Stimulated activated memory B cell treated with anti-CD40 and anti-IgM and Interleukin-4, amounts not matched to agents 10 μg/mL and 1 μg/mL and 100 μg/mL, for 72 hours (primary cell): ENCODE data around the gene MMP28.

Source experiments
- ATAC-seq: fragments of 150-1000 bp; cut with Tn5 transposase; 2 replicates; pipeline ENCODE4 v1.10.0; 2021
- H3K27ac Mint-ChIP-seq: one replicate; pipeline ENCODE4 v1.8.0; 2022; ENCODE audit warnings: mild to moderate bottlenecking, mixed read lengths
- H3K27me3 Mint-ChIP-seq: one replicate; pipeline ENCODE4 v1.8.0; 2022; ENCODE audit warnings: mixed read lengths
- H3K36me3 Mint-ChIP-seq: one replicate; pipeline ENCODE4 v1.8.0; 2022; ENCODE audit warnings: mixed read lengths
- H3K4me1 Mint-ChIP-seq: one replicate; pipeline ENCODE4 v1.8.0; 2022; ENCODE audit warnings: mixed read lengths
- H3K4me3 Mint-ChIP-seq: one replicate; pipeline ENCODE4 v1.8.0; 2022; ENCODE audit warnings: mild to moderate bottlenecking, moderate library complexity, mixed read lengths
- H3K9me3 Mint-ChIP-seq: one replicate; pipeline ENCODE4 v1.8.0; 2022; ENCODE audit warnings: mixed read lengths

Gene MMP28, protein sequence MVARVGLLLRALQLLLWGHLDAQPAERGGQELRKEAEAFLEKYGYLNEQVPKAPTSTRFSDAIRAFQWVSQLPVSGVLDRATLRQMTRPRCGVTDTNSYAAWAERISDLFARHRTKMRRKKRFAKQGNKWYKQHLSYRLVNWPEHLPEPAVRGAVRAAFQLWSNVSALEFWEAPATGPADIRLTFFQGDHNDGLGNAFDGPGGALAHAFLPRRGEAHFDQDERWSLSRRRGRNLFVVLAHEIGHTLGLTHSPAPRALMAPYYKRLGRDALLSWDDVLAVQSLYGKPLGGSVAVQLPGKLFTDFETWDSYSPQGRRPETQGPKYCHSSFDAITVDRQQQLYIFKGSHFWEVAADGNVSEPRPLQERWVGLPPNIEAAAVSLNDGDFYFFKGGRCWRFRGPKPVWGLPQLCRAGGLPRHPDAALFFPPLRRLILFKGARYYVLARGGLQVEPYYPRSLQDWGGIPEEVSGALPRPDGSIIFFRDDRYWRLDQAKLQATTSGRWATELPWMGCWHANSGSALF

DNA sequence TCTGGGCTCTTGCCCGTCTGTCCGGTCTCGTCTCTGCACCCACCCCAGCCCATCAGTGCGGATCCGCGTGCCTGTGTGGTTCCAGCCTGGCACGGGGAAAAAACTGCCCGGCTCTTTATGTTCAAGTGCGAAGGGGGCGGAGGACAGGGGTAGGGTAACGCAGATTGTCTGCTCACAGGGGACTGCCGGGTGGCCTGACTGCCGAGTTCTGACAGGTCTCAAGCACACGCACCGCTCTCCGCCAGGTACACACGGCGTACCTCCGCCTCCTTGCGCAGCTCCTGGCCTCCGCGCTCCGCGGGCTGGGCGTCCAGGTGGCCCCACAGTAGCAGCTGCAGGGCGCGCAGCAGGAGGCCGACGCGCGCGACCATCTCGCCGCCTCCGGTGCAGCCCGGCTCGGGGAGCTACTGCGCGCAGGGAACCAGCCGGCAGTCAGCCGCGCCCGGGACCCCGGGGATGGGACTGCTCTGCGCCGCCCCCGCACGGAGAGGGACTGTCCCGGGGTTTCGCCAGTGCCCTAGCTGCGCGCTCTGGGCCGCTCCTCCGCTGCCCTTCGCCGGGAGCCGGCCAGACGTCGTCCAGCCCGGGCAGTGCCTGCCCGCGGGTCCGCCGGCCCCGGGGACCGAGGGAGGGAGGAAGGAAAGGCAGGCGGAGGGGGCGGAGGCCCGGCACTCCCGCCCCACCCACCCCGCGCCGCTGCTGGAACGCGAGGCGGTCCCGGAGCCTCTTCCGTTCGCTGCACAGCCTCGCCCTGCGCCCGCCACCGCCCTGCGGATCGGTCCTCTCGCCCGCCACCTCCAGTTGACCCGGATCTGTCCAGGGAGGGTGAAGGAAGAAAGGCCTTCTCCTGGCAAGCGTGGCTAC is at the start of gene MMP28:
MMP28 (minus strand) TSS at position 635 of the 864 bp plus-strand sequence; CDS start at position 371, 264 bp downstream.
- Mint-ChIP-seq H3K36me3 (no peaks in the 10 kb centered on the region), H3K4me3 (peak within 1 kb of the TSS; percentile 84), H3K27ac (no peak within 1 kb of the TSS), H3K9me3 (no peaks in the 10 kb centered on the region), H3K4me1 (peaks cover 14% of the 10 kb centered on the region), H3K27me3 (peaks cover 52% of the 10 kb centered on the region)
- peak; percentile 79 for ATAC-seq

DNA sequence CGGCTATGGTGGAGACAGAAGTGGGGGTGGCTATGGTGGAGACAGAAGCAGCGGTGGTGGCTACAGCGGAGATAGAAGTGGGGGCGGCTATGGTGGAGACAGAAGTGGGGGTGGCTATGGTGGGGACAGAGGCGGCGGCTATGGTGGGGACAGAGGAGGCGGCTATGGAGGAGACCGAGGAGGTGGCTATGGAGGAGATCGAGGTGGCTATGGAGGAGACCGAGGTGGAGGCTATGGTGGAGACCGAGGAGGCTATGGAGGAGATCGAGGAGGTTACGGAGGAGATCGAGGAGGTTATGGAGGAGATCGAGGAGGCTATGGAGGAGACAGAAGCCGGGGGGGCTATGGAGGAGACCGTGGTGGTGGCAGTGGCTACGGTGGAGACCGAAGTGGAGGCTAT is 49.1 kb upstream of the MMP28 start:
- Mint-ChIP-seq H3K27me3 (no peaks in the 10 kb centered on the region), H3K4me1 (no peaks in the 10 kb centered on the region), H3K36me3 (peaks cover 71% of the 10 kb centered on the region), H3K9me3 (no peaks in the 10 kb centered on the region), H3K4me3 (no peak overlapping the region), H3K27ac (no peak overlapping the region)
- no peak for ATAC-seq

DNA sequence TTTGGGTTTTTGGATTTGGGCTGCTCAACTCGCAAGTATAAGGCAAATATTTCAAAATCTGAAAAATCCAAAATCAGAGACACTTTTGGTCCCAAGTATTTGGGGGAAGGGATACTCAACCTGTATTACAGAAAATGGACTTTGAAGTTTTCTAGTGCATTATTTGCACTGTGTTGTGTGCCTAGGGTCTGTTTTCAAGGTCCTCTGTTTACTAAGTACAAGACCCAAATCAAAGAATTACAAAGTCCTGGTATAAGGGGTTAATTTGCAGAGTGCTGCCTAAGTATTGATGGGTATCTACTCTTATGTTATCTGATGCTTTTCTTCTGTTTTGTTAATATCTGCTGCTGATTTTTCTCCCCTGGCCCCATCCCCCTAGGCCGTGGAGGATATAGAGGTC is 48.3 kb upstream of the MMP28 start:
- Mint-ChIP-seq H3K4me3 (no peak overlapping the region), H3K27me3 (no peaks in the 10 kb centered on the region), H3K36me3 (peaks cover 68% of the 10 kb centered on the region), H3K9me3 (no peaks in the 10 kb centered on the region), H3K27ac (no peak overlapping the region), H3K4me1 (no peaks in the 10 kb centered on the region)
- no peak for ATAC-seq

DNA sequence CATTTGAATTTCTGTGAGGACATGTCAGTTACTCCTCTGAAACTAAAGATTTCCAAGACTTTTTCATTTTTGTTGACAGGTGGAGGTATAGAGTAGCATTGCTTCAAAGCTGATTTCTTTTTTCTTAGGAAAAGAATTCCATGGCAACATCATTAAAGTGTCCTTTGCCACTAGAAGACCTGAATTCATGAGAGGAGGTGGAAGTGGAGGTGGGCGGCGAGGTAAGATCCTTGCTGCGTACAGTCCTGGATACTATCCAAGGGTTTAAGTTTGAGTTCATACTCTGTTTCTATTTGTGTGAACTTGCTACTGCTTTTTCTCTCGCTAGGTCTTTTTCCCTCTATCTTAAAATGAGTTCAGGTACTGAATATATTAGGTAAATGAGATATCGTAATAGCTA is 46.8 kb upstream of the MMP28 start:
- ATAC-seq, result no peak
- Mint-ChIP-seq H3K36me3 (peaks cover 61% of the 10 kb centered on the region), H3K4me3 (no peak overlapping the region), H3K4me1 (no peaks in the 10 kb centered on the region), H3K9me3 (no peaks in the 10 kb centered on the region), H3K27ac (no peak overlapping the region), H3K27me3 (no peaks in the 10 kb centered on the region)

DNA sequence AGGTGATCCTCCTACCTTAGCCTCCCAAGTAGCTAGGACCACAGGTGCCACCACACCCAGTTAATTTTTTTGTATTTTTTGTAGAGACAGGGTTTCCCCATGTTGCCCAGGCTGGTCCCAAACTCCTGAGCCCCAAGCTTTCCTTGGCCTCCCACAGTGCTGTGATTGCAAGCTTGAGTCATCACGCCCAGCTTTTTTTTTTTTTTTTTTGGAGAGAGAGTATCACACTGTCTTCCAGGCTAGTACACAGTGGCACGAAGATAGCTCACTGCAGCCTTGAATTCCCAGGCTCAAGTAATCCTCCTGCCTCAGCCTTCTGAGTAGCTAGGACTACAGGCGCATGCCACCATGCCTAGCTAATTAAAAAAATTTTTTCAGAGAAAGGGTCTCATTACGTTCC is 46.1 kb upstream of the MMP28 start:
- no peak for ATAC-seq
- Mint-ChIP-seq H3K4me3 (no peak overlapping the region), H3K27me3 (no peaks in the 10 kb centered on the region), H3K4me1 (no peaks in the 10 kb centered on the region), H3K9me3 (no peaks in the 10 kb centered on the region), H3K27ac (no peak overlapping the region), H3K36me3 (peaks cover 64% of the 10 kb centered on the region)

DNA sequence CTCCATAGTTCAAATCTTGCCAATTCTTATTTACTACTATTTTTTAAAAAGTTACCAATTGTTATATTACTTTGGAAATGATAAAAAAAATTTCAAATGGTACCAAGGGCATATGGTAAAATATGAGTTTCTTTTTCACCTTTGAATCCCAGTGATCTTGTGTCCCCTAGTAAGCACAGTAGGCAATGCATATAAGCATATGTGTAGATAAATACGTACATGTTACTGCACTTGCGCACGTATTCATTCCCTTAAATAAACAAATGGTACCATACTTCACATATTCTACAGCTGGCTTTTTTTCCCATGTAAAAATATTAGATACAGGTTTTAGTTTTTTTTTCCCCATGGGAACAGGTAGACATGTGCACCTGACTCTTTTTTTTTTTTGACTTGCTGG is 45.7 kb upstream of the MMP28 start:
- Mint-ChIP-seq H3K27me3 (no peaks in the 10 kb centered on the region), H3K36me3 (peaks cover 68% of the 10 kb centered on the region), H3K4me3 (no peak overlapping the region), H3K4me1 (no peaks in the 10 kb centered on the region), H3K9me3 (no peaks in the 10 kb centered on the region), H3K27ac (no peak overlapping the region)
- no peak for ATAC-seq

DNA sequence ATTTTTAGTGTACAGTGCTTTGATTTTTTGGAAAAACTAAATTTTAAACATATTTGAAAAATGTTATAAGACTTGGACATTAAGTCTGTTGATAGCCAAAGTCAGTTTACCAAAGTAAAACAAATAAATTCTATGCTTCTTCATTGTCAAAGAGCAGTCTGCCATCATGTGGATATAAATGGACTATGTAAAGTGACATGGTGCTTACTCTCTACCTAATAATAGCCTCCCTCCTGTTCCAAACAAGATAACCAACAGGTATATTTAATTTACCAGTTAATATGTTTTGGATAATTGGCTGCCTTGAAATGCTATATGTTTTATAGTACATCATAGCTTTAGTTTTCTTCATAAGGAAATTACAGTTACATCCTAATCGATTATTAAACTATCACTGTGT is 29.8 kb upstream of the MMP28 start:
- Mint-ChIP-seq H3K9me3 (no peaks in the 10 kb centered on the region), H3K27me3 (no peaks in the 10 kb centered on the region), H3K4me1 (peaks cover 10% of the 10 kb centered on the region), H3K4me3 (no peak overlapping the region), H3K27ac (no peak overlapping the region), H3K36me3 (peaks cover 52% of the 10 kb centered on the region)
- ATAC-seq, result no peak

DNA sequence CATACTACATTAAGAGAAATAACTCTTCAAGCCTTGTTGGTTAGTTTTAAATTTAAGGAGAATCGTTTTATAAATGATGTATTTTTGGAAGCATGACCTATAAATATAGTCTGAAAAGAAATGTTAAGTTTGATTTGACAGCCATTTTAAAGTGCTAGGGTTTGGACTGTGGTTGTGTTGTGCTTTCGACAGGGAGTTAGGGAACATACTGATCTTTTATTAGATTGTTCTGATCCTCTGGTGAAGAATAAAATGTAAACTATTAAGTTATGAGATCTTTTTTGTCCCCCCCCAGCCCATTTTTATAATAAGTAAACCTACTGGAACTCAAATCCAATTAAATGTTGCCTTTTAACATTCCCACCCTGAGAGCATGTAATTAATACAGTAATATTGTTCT is 25.9 kb upstream of the MMP28 start:
- H3K4me1 Mint-ChIP-seq, result peaks cover 16% of the 10 kb centered on the region
- ATAC-seq, result no peak

DNA sequence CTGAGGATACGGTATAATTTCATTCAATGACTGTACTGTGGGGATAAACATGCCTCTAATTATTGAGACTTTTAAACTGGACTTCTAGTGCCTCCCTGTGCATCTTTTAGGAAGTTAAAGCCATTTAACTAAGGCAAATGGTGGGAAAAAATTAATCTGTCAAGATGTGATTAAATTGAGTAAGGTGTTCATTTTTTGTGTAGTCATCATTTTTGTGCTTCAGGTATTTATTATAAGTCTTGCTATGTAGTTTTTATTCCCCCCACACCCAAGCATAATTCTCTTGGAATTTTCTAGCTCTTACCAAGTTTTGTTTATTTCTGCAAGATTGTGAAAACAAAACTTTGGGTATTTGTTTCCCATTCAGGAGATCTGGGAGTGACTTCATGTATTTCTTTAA is 24.0 kb upstream of the MMP28 start:
- H3K4me1 Mint-ChIP-seq, result peaks cover 33% of the 10 kb centered on the region
- H3K4me3 Mint-ChIP-seq, result no peak overlapping the region
- no peaks in the 10 kb centered on the region for H3K9me3 Mint-ChIP-seq
- no peak overlapping the region for H3K27ac Mint-ChIP-seq
- no peaks in the 10 kb centered on the region for H3K27me3 Mint-ChIP-seq
- H3K36me3 Mint-ChIP-seq, result peaks cover 36% of the 10 kb centered on the region
- ATAC-seq, result no peak

More for the DNA sequence above, 25.9 kb upstream of the MMP28 start:
- no peaks in the 10 kb centered on the region for H3K27me3 Mint-ChIP-seq
- peaks cover 45% of the 10 kb centered on the region for H3K36me3 Mint-ChIP-seq
- H3K9me3 Mint-ChIP-seq, result no peaks in the 10 kb centered on the region
- H3K27ac Mint-ChIP-seq, result no peak overlapping the region
- H3K4me3 Mint-ChIP-seq, result no peak overlapping the region

DNA sequence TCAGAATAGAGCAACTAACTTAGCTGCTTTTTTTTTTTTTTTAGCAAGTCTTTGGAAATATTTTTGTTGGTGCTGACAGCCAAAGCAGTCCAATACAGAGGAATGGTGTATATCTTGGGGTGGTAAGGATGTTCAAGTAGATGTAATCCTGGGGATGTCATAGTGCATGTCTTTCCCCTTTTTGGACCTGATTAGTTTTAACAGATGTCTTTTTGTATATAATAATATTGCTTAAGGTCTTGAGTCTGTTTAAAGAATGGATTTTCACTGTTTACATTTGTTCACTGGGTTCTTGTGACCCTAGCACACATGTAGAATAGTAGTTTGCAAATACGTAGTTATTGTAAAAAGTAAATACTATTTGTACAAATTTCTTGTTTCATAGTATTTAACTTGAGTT is 21.8 kb upstream of the MMP28 start:
- Mint-ChIP-seq H3K27me3 (no peaks in the 10 kb centered on the region), H3K9me3 (no peaks in the 10 kb centered on the region), H3K36me3 (peaks cover 27% of the 10 kb centered on the region), H3K27ac (no peak overlapping the region), H3K4me1 (peaks cover 42% of the 10 kb centered on the region), H3K4me3 (no peak overlapping the region)
- no peak for ATAC-seq

DNA sequence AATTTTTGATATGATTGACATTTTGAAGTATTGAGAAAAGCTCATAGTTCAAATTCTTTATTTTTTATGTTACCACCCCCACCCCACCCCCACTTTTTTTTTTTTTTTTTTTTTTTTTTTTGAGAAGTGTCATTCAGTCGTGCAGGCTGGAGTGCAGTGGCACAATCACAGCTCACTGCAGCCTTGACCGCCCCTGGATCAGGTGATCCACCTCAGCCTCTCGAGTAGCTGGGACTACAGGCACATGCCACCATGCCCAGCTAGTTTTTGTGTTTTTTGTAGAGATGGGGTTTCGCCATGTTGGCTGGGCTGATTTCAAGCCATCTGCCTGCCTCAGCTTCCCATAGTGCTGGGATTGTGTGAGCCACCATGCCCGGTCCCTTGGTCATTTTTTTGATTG is 21.3 kb upstream of the MMP28 start:
- no peak for ATAC-seq
- H3K27ac Mint-ChIP-seq, result no peak overlapping the region
- H3K36me3 Mint-ChIP-seq, result peaks cover 27% of the 10 kb centered on the region
- H3K4me3 Mint-ChIP-seq, result no peak overlapping the region
- no peaks in the 10 kb centered on the region for H3K9me3 Mint-ChIP-seq
- no peaks in the 10 kb centered on the region for H3K27me3 Mint-ChIP-seq
- peaks cover 42% of the 10 kb centered on the region for H3K4me1 Mint-ChIP-seq

DNA sequence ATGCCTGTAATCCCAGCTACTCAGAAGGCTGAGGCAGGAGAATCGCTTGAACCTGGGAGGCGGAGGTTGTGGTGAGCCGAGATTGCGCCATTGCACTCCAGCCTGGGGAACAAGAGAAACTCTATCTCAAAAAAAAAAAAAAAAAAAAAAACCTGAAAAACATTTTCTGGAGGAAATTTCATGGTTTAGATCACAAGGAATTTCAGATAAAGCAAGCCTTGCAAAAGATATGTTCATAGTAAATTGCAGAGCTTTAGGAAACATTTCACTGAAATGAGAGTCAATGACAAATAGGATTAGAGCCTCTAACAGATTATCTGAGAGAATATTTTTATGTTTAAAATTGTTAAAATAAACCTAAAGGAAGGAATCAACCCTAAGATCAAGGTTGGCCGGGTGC is 17.0 kb upstream of the MMP28 start:
- H3K36me3 Mint-ChIP-seq, result peaks cover 10% of the 10 kb centered on the region
- no peaks in the 10 kb centered on the region for H3K27me3 Mint-ChIP-seq

DNA sequence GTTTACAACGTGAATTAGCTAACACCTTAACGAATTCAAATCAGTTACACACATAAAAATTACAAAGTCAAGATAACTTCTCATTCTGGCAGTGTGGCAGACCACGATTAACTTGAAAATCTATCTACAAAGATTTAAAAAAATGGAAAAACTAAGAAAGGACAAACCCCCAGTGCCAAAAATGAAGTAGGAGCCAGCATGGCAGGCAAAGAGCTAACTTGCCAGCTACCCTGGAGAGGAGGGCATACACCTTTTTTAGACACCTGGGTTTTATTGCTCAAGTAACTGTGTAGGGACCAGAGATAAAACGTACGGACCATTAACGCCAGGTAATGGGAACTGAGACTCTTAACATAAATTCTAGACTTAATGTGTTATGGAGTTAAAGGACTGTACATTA is 16.3 kb upstream of the MMP28 start:
- no peak for ATAC-seq
- Mint-ChIP-seq H3K4me3 (no peak overlapping the region), H3K4me1 (peaks cover 60% of the 10 kb centered on the region), H3K27me3 (no peaks in the 10 kb centered on the region), H3K27ac (no peak overlapping the region), H3K9me3 (no peaks in the 10 kb centered on the region), H3K36me3 (peaks cover 10% of the 10 kb centered on the region)

More for the DNA sequence above, 17.0 kb upstream of the MMP28 start:
- H3K27ac Mint-ChIP-seq, result no peak overlapping the region
- peaks cover 60% of the 10 kb centered on the region for H3K4me1 Mint-ChIP-seq
- H3K4me3 Mint-ChIP-seq, result no peak overlapping the region
- H3K9me3 Mint-ChIP-seq, result no peaks in the 10 kb centered on the region
- no peak for ATAC-seq

DNA sequence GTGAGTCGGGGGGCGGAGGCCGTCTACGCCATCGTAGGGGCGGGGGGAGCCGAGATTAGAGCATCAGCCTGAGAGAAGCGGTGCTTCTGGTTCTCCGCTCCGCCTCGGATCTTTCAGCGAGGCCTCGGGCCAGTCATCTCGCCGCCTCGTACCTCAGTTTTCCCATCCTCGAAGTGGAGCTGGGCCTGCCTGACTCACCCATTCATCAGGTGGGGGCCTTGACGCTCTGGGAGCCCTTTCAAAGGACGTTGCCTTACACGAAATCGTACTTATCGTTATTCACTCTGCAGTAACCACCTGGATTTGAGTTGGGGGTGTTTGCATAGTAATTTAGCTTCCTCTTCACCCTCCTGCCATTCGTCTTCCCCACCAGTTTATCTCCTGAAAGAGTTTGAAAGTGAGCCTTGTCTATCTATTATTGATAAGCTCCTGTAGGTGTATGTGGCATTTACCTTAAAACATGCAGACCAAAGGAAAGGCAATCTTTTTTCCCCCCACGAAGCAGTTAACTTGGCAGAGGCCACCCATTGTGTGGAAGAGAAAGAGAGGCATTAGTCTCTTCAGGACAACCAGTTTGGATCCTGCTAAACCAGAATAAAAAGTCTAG is 14.5 kb upstream of the MMP28 start:
- Mint-ChIP-seq H3K4me3 (peak overlapping the region; percentile 96), H3K9me3 (no peaks in the 10 kb centered on the region), H3K4me1 (peaks cover 47% of the 10 kb centered on the region)

More for the DNA sequence above, 14.5 kb upstream of the MMP28 start:
- H3K36me3 Mint-ChIP-seq, result peaks cover 10% of the 10 kb centered on the region
- H3K27me3 Mint-ChIP-seq, result no peaks in the 10 kb centered on the region
- peak; percentile 8 for ATAC-seq
- peak overlapping the region; percentile 99 for H3K27ac Mint-ChIP-seq
